PC-3 (cell line): ENCODE measurements around the gene TRABD2B. TPM values are rescaled to one million over a fixed set of nuclear protein-coding genes. Genes with fewer than 3 reads are reported as not detected.

Experiments
- ATAC-seq: fragments of 200-7000 bp; cut with Tn5 transposase; 2 replicates; pipeline ENCODE4 v1.9.1; 2020; ENCODE audit warnings: mild to moderate bottlenecking, moderate library complexity
- BruUV-seq: library from RNA; stranded (reverse); fragments of 400-500 nt; replicated peaks from 2 replicates; lab custom pipeline; 2021; lab: Mats Ljungman, UMichigan
- CTCF ChIA-PET: fragments of 300-600 bp; sonication (Branson Sonifier 250); formaldehyde crosslinking; loops from one replicate; lab custom pipeline; 2022; ENCODE audit warnings: antibody characterized with exemption; lab: Charles Lee
- POLR2A ChIA-PET: fragments of 300-600 bp; sonication (Branson Sonifier 250); formaldehyde crosslinking; loops from one replicate; lab custom pipeline; 2022; ENCODE audit warnings: antibody characterized with exemption; ENCODE audit not compliant: unreplicated experiment; lab: Charles Lee
- DNase-seq: peaks from one replicate; pipeline ENCODE4 v3.0.0-alpha.2; 2015
- H2AFZ ChIP-seq: fragments of 300-600 bp; sonication (generic); 2 replicates; pipeline ENCODE4 v1.6.0; 2016; ENCODE audit warnings: antibody characterized with exemption, low read length
- H3F3A ChIP-seq: fragments of 300-600 bp; sonication (generic); one replicate; pipeline ENCODE4 v1.6.0; 2017; ENCODE audit warnings: antibody characterized with exemption, low read length, control low read depth, mild to moderate bottlenecking; ENCODE audit not compliant: unreplicated experiment
- H3K27ac ChIP-seq: fragments of 300-600 bp; sonication (generic); 2 replicates; pipeline ENCODE4 v1.5.1; 2016; ENCODE audit warnings: mild to moderate bottlenecking, low read length
- H3K27me3 ChIP-seq: fragments of 300-600 bp; sonication (generic); 2 replicates; pipeline ENCODE4 v1.6.1; 2016; ENCODE audit warnings: low read length, mixed read lengths
- H3K36me3 ChIP-seq: fragments of 300-600 bp; sonication (generic); 2 replicates; pipeline ENCODE4 v1.6.1; 2016; ENCODE audit warnings: low read depth, mixed run types, low read length, mixed read lengths
- H3K4me1 ChIP-seq: fragments of 300-600 bp; sonication (generic); 2 replicates; pipeline ENCODE4 v1.5.1; 2016; ENCODE audit warnings: low read length; ENCODE audit not compliant: insufficient read depth
- H3K4me2 ChIP-seq: fragments of 300-600 bp; sonication (generic); 2 replicates; pipeline ENCODE4 v1.6.0; 2016; ENCODE audit warnings: low read length
- H3K4me3 ChIP-seq: fragments of 300-600 bp; sonication (generic); 2 replicates; pipeline ENCODE4 v1.5.1; 2016; ENCODE audit warnings: mild to moderate bottlenecking, low read length, mixed read lengths
- H3K79me2 ChIP-seq: fragments of 300-600 bp; sonication (generic); 2 replicates; pipeline ENCODE4 v1.6.1; 2017; ENCODE audit warnings: low read length, mixed read lengths
- H3K9ac ChIP-seq: fragments of 300-600 bp; sonication (generic); 2 replicates; pipeline ENCODE4 v1.6.0; 2016; ENCODE audit warnings: mild to moderate bottlenecking, low read length
- H3K9me2 ChIP-seq: fragments of 300-600 bp; sonication (generic); replicated peaks from 2 replicates; pipeline ENCODE4 v1.6.1; 2016; ENCODE audit warnings: mixed run types, low read length, mixed read lengths
- H3K9me3 ChIP-seq: fragments of 300-600 bp; sonication (generic); 2 replicates; pipeline ENCODE4 v1.6.1; 2016; ENCODE audit warnings: low read length, mixed read lengths
- H4K20me1 ChIP-seq: fragments of 300-600 bp; sonication (generic); 2 replicates; pipeline ENCODE4 v1.6.1; 2016; ENCODE audit warnings: low read length, mixed read lengths
- EZH2 ChIP-seq: fragments of 300-600 bp; sonication (generic); IDR thresholded peaks from one replicate; pipeline ENCODE4 v1.6.1; 2017; ENCODE audit warnings: antibody characterized with exemption, mild to moderate bottlenecking, low read length; ENCODE audit not compliant: unreplicated experiment
- EZH2phosphoT487 ChIP-seq: fragments of 300-600 bp; sonication (generic); IDR thresholded peaks from 2 replicates; pipeline ENCODE4 v1.6.1; 2018; ENCODE audit warnings: mild to moderate bottlenecking, antibody characterized with exemption, low read length, borderline replicate concordance
- intact Hi-C: fragments of 100-400 bp; cut with micrococcal nuclease; formaldehyde crosslinking; loops from 2 replicates; pipeline ENCODE4 v1.9.0; 2023
- total RNA-seq: library from RNA; depleted of rRNA; stranded (reverse); fragments of >200 nt; gene quantifications from 2 replicates; pipeline ENCODE4 v1.2.3, GENCODE V29; 2014
- TF ChIP-seq, protein P1 (sequence below): fragments of 300-600 bp; sonication (generic); conservative IDR thresholded peaks from 2 replicates; pipeline ENCODE4 v1.5.1; 2017; ENCODE audit warnings: antibody characterized with exemption, low read depth, mild to moderate bottlenecking, low read length

The TRABD2B gene
- total RNA-seq, 1 experiment from 2014 or later: 0.44 TPM

DNA sequence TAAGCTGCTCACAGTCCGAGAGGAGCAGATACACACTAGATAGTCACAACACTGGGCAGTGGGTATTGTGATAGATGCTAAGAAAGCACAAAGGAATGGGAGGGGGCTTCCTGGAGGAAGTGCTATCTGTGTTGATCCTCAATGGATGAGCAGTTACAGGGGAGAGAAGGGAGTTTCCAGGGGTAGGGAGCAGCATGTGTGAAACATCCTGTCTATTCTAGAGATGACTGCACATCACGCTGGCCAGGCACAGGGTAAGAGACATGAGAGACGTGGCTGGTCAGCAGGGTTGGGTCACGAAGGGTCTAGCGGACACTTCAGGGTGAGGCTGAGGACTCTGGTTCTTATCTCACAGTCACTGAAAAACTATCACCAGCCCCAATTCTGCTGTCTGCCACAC lies 235.2 kb downstream of the TRABD2B start:
- no peak overlapping the region for H3K9ac ChIP-seq
- H3K4me2 ChIP-seq: no peak overlapping the region
- intact Hi-C loops: no loop called here
- H2AFZ ChIP-seq: no peak overlapping the region
- H3K27me3 ChIP-seq: no peaks in the 10 kb centered on the region
- POLR2A ChIA-PET: no interaction called here
- no peaks in the 10 kb centered on the region for H3F3A ChIP-seq
- H3K36me3 ChIP-seq: no peaks in the 10 kb centered on the region
- TF ChIP-seq, protein P1, sequence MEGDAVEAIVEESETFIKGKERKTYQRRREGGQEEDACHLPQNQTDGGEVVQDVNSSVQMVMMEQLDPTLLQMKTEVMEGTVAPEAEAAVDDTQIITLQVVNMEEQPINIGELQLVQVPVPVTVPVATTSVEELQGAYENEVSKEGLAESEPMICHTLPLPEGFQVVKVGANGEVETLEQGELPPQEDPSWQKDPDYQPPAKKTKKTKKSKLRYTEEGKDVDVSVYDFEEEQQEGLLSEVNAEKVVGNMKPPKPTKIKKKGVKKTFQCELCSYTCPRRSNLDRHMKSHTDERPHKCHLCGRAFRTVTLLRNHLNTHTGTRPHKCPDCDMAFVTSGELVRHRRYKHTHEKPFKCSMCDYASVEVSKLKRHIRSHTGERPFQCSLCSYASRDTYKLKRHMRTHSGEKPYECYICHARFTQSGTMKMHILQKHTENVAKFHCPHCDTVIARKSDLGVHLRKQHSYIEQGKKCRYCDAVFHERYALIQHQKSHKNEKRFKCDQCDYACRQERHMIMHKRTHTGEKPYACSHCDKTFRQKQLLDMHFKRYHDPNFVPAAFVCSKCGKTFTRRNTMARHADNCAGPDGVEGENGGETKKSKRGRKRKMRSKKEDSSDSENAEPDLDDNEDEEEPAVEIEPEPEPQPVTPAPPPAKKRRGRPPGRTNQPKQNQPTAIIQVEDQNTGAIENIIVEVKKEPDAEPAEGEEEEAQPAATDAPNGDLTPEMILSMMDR: no peak
- TF ChIP-seq EZH2 (no peak), EZH2phosphoT487 (no peak)
- DNase-seq: no peak
- no peak overlapping the region for H3K4me3 ChIP-seq
- ATAC-seq: no peak
- no peaks in the 10 kb centered on the region for H3K9me2 ChIP-seq
- H3K79me2 ChIP-seq: no peaks in the 10 kb centered on the region
- no peaks in the 10 kb centered on the region for H4K20me1 ChIP-seq
- CTCF ChIA-PET: no interaction called here
- no peaks in the 10 kb centered on the region for H3K9me3 ChIP-seq
- no peak overlapping the region for H3K27ac ChIP-seq
- BruUV-seq: no TSS peak
- no peaks in the 10 kb centered on the region for H3K4me1 ChIP-seq

DNA sequence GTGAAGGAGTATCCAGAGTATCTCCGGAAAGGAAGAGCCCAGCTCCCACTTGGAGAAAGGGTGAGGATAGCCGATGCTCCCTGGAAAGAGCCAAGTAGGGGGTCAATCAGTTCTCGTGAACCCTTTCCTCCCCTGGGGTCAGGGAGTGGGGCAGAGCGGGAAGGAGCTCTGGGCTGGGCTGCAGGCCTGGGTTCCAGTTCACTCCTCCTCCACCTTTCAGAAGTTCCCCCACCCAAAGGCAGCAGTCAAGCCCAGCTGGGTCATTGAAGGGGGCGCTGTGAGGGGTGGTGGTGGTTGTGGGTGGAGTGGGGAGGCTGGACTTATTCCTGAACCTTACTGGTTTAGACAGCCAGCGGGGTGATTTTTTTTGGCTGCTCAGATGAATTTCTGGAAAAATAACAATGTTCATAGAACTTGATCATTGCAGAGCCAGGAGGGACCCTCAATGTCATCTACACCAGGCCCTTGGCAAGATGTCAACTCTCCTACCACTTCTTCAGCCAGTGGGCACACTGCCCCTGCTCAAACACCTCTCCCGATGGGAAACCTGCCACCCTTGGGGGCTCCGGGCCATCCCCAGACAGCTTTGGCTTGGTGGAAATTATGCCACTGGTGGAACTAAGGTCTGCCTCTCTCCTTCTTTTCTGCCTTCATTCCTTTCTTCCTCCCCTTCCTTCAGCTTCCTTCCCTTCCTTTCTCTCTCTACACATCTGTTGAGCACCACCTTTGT lies 235.8 kb downstream of the TRABD2B start:
- Histone ChIP-seq H3K36me3 (no peaks in the 10 kb centered on the region), H3K9me2 (no peaks in the 10 kb centered on the region), H3K27me3 (no peaks in the 10 kb centered on the region), H3K4me2 (no peak overlapping the region), H3K4me3 (no peak overlapping the region), H3K4me1 (no peaks in the 10 kb centered on the region), H3K27ac (no peak overlapping the region), H3K9ac (no peak overlapping the region), H3K9me3 (no peaks in the 10 kb centered on the region), H3F3A (no peaks in the 10 kb centered on the region), H4K20me1 (no peaks in the 10 kb centered on the region), H2AFZ (no peak overlapping the region), H3K79me2 (no peaks in the 10 kb centered on the region)
- ATAC-seq: no peak
- POLR2A ChIA-PET: no interaction called here
- CTCF ChIA-PET: no interaction called here
- TF ChIP-seq EZH2 (no peak), EZH2phosphoT487 (no peak)
- TF ChIP-seq, protein P1: no peak
- BruUV-seq: no TSS peak
- intact Hi-C loops: no loop called here
- no peak for DNase-seq

DNA sequence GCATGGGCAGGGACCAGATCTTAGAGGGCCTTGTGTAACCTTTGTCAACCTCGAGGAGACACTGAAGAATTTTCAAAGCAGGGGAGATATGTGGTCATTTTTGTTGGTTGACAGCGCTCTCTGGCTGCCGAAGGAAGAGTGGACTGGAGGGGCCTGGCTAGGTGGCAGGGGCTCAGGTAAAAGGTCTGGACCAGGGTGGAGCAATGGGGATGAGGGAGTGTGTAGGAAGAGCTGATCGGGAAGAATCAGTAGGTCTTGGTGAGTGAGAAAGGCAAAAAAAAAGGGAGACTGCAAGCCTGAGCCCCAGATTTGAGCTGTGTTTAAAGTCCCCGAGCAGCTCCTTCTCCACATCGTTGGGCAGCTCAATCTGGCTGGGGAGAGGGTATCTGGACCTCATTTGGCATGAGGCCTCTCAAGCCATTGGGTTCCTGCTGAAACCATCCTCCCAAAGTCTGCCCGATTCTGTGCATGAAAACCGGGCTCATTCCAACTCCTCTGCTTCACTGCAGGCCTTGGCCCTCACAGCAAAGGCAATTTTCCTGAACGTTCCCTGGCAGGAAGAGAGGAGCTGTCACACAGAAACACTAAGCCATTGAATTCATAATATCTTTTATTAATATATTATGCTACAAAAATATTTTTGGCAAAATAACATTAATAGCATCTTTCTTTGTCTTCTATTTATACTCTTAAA lies 237.1 kb downstream of the TRABD2B start:
- Histone ChIP-seq H4K20me1 (no peaks in the 10 kb centered on the region), H3K27ac (no peak overlapping the region), H3K9me3 (no peaks in the 10 kb centered on the region), H2AFZ (no peak overlapping the region), H3F3A (no peaks in the 10 kb centered on the region), H3K9ac (no peak overlapping the region), H3K4me2 (no peak overlapping the region), H3K4me1 (no peaks in the 10 kb centered on the region), H3K9me2 (no peaks in the 10 kb centered on the region), H3K36me3 (no peaks in the 10 kb centered on the region), H3K4me3 (no peak overlapping the region), H3K27me3 (no peaks in the 10 kb centered on the region), H3K79me2 (no peaks in the 10 kb centered on the region)
- CTCF ChIA-PET: no interaction called here
- ATAC-seq (no peak), DNase-seq (no peak)
- TF ChIP-seq, protein P1: no peak
- TF ChIP-seq EZH2phosphoT487 (no peak), EZH2 (no peak)
- no TSS peak for BruUV-seq
- POLR2A ChIA-PET: no interaction called here
- intact Hi-C loops: no loop called here
